Glutamatergic neuron (in vitro differentiated cells): Measurements from ENCODE around the gene SYNC. TPM values are rescaled to one million over a fixed set of nuclear protein-coding genes. Genes with fewer than 3 reads are reported as not detected.

Experiments used
- DNase-seq: peaks from one replicate; pipeline ENCODE4 v3.0.0; 2022
- H3K27ac Mint-ChIP-seq: one replicate; pipeline ENCODE4 v1.8.0; 2020; ENCODE audit warnings: mild to moderate bottlenecking, mixed read lengths, inconsistent platforms; ENCODE audit not compliant: unreplicated experiment
- H3K27me3 Mint-ChIP-seq: one replicate; pipeline ENCODE4 v1.8.0; 2020; ENCODE audit warnings: mild to moderate bottlenecking, moderate library complexity, mixed read lengths, inconsistent platforms; ENCODE audit not compliant: unreplicated experiment
- H3K36me3 Mint-ChIP-seq: one replicate; pipeline ENCODE4 v1.8.0; 2020; ENCODE audit warnings: mild to moderate bottlenecking, mixed read lengths, inconsistent platforms; ENCODE audit not compliant: unreplicated experiment
- H3K4me1 Mint-ChIP-seq: one replicate; pipeline ENCODE4 v1.8.0; 2020; ENCODE audit warnings: mild to moderate bottlenecking, low read depth, mixed read lengths, inconsistent platforms; ENCODE audit not compliant: unreplicated experiment
- H3K4me3 Mint-ChIP-seq: one replicate; pipeline ENCODE4 v1.8.0; 2020; ENCODE audit warnings: mild to moderate bottlenecking, mixed read lengths, inconsistent platforms; ENCODE audit not compliant: unreplicated experiment
- H3K9me3 Mint-ChIP-seq: one replicate; pipeline ENCODE4 v1.8.0; 2020; ENCODE audit warnings: mild to moderate bottlenecking, moderate library complexity, mixed read lengths, inconsistent platforms; ENCODE audit not compliant: unreplicated experiment
- total RNA-seq: library from RNA; stranded (reverse); fragmentation: NEBNext Ultra II Directional; extraction: Animal tissue kit (Norgen Biotek cat#: 25700); gene quantifications from one replicate; pipeline ENCODE4 v1.2.1, GENCODE V29; 2021; ENCODE audit not compliant: unreplicated experiment
- TF ChIP-seq, protein P1 (sequence below): fragments of 200-600 bp; sonication (generic); IDR thresholded peaks from one replicate; pipeline ENCODE4 v1.5.0; 2021; ENCODE audit not compliant: partially characterized antibody, unreplicated experiment

SYNC gene
- total RNA-seq, 1 donor from 2014 or later = 1.1 TPM

GRCh38 chr1:32693455-32694174 lies 9.0 kb downstream of the SYNC start:
- TF ChIP-seq, protein P1, sequence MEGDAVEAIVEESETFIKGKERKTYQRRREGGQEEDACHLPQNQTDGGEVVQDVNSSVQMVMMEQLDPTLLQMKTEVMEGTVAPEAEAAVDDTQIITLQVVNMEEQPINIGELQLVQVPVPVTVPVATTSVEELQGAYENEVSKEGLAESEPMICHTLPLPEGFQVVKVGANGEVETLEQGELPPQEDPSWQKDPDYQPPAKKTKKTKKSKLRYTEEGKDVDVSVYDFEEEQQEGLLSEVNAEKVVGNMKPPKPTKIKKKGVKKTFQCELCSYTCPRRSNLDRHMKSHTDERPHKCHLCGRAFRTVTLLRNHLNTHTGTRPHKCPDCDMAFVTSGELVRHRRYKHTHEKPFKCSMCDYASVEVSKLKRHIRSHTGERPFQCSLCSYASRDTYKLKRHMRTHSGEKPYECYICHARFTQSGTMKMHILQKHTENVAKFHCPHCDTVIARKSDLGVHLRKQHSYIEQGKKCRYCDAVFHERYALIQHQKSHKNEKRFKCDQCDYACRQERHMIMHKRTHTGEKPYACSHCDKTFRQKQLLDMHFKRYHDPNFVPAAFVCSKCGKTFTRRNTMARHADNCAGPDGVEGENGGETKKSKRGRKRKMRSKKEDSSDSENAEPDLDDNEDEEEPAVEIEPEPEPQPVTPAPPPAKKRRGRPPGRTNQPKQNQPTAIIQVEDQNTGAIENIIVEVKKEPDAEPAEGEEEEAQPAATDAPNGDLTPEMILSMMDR = no peak
- H3K4me1 Mint-ChIP-seq = no peaks in the 10 kb centered on the region
- no peak overlapping the region for H3K4me3 Mint-ChIP-seq
- no peak overlapping the region for H3K27ac Mint-ChIP-seq
- no peaks in the 10 kb centered on the region for H3K9me3 Mint-ChIP-seq
- peaks cover 5% of the 10 kb centered on the region for H3K36me3 Mint-ChIP-seq
- DNase-seq = no peak
- no peaks in the 10 kb centered on the region for H3K27me3 Mint-ChIP-seq

- DNase-seq = no peak
- Mint-ChIP-seq H3K9me3 (no peaks in the 10 kb centered on the region), H3K36me3 (no peaks in the 10 kb centered on the region), H3K4me1 (no peaks in the 10 kb centered on the region), H3K27me3 (peaks cover 1% of the 10 kb centered on the region), H3K27ac (no peak overlapping the region), H3K4me3 (no peak overlapping the region)
- TF ChIP-seq, protein P1 = no peak
These were observed 16.2 kb downstream of the SYNC start for GRCh38 chr1:32686387-32686786.

DNA sequence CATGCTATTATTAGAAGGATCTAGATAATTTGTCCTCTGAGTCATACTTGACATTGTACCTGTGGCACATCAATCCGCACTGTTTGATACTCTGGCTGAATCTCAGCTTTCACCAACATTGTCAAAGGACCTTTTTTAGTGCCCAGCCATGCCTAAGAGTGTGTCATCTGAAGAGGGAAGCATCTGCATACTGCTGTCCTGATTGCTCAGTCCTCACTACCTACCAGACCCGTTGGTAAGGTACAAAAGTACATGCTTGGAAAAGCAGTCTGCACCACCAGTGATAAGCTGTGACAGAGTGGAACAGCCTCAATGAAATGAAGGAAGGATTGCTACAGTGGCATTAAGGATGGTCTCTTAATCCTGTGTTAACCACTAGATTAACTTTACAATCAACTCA lies 17.1 kb downstream of the SYNC start:
- TF ChIP-seq, protein P1 = no peak
- no peak for DNase-seq
- Mint-ChIP-seq H3K4me1 (no peaks in the 10 kb centered on the region), H3K27ac (peak overlapping the region; percentile 5), H3K27me3 (peaks cover 1% of the 10 kb centered on the region), H3K9me3 (no peaks in the 10 kb centered on the region), H3K4me3 (no peak overlapping the region), H3K36me3 (no peaks in the 10 kb centered on the region)

DNA sequence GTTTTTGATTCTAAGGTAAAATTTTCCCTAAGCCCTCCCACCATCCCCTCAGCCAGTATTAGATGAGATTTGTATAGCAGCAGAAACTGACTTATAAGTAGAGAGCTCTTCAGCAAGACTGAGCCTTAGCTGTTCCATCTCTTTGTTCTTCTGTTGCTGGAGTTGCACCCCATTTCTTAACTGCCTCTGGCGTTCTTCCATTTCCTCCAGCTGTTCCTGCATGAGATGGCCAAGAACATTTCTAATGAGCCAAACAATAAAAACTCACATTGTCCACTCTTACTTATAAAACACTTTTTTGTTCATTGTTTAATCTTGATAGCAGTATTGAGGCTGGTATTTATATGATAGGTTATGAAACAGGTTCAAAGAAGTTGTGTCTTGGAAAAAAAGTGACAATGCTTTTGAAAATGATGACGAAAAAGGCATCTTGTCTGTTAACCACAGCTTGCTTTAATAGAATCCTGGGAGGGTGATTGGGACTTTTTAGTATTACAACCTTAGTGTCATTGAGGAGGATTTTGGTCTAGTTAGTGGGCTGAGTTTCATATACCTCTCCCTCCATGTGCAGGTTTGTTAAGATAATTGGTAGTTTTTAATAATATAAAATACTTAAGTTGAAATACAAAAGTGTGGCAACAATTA lies 18.3 kb downstream of the SYNC start:
- H3K9me3 Mint-ChIP-seq = no peaks in the 10 kb centered on the region
- no peak overlapping the region for H3K4me3 Mint-ChIP-seq
- H3K4me1 Mint-ChIP-seq = no peaks in the 10 kb centered on the region
- peaks cover 1% of the 10 kb centered on the region for H3K27me3 Mint-ChIP-seq
- DNase-seq = no peak
- no peak overlapping the region for H3K27ac Mint-ChIP-seq
- H3K36me3 Mint-ChIP-seq = no peaks in the 10 kb centered on the region
- TF ChIP-seq, protein P1 = no peak

DNA sequence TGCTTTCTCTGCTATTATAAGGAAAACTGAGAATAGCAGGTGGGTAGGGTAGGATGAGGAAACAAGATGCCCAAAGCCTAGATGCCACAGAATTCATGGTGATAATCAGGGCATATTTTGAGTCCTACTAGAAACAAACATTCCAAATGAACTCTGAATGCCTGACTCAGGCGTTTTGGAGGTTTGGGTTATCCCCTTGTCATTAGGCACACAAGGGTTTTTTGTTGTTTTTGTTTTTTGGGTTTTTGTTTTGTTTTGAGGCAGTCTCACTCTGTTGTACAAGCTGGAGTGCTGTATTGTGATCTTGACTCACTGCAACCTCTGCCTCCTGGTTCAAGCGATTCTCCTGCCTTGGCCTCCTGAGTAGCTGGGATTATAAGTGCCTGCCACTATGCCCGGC lies 19.2 kb downstream of the SYNC start:
- TF ChIP-seq, protein P1 = no peak
- no peaks in the 10 kb centered on the region for H3K36me3 Mint-ChIP-seq
- DNase-seq = no peak
- no peak overlapping the region for H3K4me3 Mint-ChIP-seq
- no peaks in the 10 kb centered on the region for H3K9me3 Mint-ChIP-seq
- H3K4me1 Mint-ChIP-seq = no peaks in the 10 kb centered on the region
- no peak overlapping the region for H3K27ac Mint-ChIP-seq
- H3K27me3 Mint-ChIP-seq = peaks cover 1% of the 10 kb centered on the region
